ENCODE results near the gene KRTAP2-2. TPM values are rescaled to one million over a fixed set of nuclear protein-coding genes. Genes with fewer than 3 reads are reported as not detected.
"Not testable (repeated sequence)": the region's sequence is repeated elsewhere in the genome, so short reads cannot be mapped to it uniquely, and the experiment has no call there.

Gene KRTAP2-2
- total and polyA plus RNA-seq, 10 of the 15 experiments (the other 5 are each of a cell fraction or from before 2014, with no cell fraction given) = not detected

GRCh38 chr17:41099682-41100480, 44.9 kb upstream of the KRTAP2-2 start:
- SMC1A ChIA-PET (ENCODE audit: uncharacterized antibody, unreplicated experiment); BruUV-seq (replicated peaks): not testable (repeated sequence)

GRCh38 chr17:41098481-41098880, 43.5 kb upstream of the KRTAP2-2 start:
- Histone ChIP-seq H3K4me2 (ENCODE audit: control insufficient read depth, insufficient read depth) (no peak overlapping the region), H3K36me3 (ENCODE audit: control insufficient read depth in 2 of 2, insufficient read depth in 2 of 2, low read length in 1 of 2) (no peaks in the 10 kb centered on the region)
- SMC1A ChIA-PET (ENCODE audit: uncharacterized antibody, unreplicated experiment) = no interaction called here
- TF ChIP-seq EZH2 (IDR thresholded peaks at IDR 0.05; ENCODE audit: borderline replicate concordance, control insufficient read depth, low read depth, low read length) = no peak
- no peak for TF ChIP-seq REST (IDR thresholded peaks at IDR 0.05; ENCODE audit: low read depth, low read length)
- no peak for TF ChIP-seq MYB (IDR thresholded peaks at IDR 0.05; ENCODE audit: borderline replicate concordance, low read depth, low read length)
- TF ChIP-seq E2F4 (IDR thresholded peaks at IDR 0.05; ENCODE audit: low read depth, low read length) = no peak
- no peak for TF ChIP-seq PAX8 (IDR thresholded peaks at IDR 0.05)
- no peak for TF ChIP-seq CEBPB (IDR thresholded peaks at IDR 0.05; ENCODE audit: borderline replicate concordance in 1 of 2, low read depth in 2 of 2, low read length in 2 of 2)
- no peak for TF ChIP-seq CTCF (IDR thresholded peaks at IDR 0.05 in 2 of 3, conservative IDR thresholded peaks at IDR 0.05 in 1 of 3; ENCODE audit: control insufficient read depth in 2 of 3, extremely low read depth in 1 of 3, insufficient read depth in 1 of 3, low read depth in 3 of 3, low read length in 3 of 3)
- no peak for TF ChIP-seq SRF (IDR thresholded peaks at IDR 0.05; ENCODE audit: low read depth in 2 of 2, low read length in 2 of 2)
- TF ChIP-seq POLR2AphosphoS2 (IDR thresholded peaks at IDR 0.05; ENCODE audit: low read depth, low read length) = no peak

More at GRCh38 chr17:41099682-41100480, 44.9 kb upstream of the KRTAP2-2 start:
- H3K4me1 ChIP-seq (ENCODE audit: control insufficient read depth, insufficient read depth, low read length); DNase-seq (ENCODE audit: low read depth, low spot score); H3K27ac ChIP-seq (ENCODE audit: control insufficient read depth, insufficient read depth); intact Hi-C loops (cut with micrococcal nuclease; ENCODE audit: unreplicated experiment); ATAC-seq; H3K36me3 ChIP-seq (ENCODE audit: control insufficient read depth in 2 of 2, insufficient read depth in 2 of 2, low read length in 1 of 2); H3K4me2 ChIP-seq (ENCODE audit: control insufficient read depth, insufficient read depth); H3K9ac ChIP-seq (ENCODE audit: control insufficient read depth, insufficient read depth, low read length); RAD21 ChIA-PET (ENCODE audit: unreplicated experiment); POLR2A ChIA-PET; H2AFZ ChIP-seq (ENCODE audit: control insufficient read depth, low read depth, low read length); H3K79me2 ChIP-seq (ENCODE audit: control insufficient read depth, insufficient read depth, low read length); H3K9me3 ChIP-seq (replicated peaks; ENCODE audit: control insufficient read depth, insufficient read depth, low read length); H4K20me1 ChIP-seq (ENCODE audit: control insufficient read depth, insufficient read depth); H3K4me3 ChIP-seq; H3K27me3 ChIP-seq (replicated peaks in 1 of 2; ENCODE audit: control insufficient read depth in 2 of 2, insufficient read depth in 2 of 2, low read length in 1 of 2); in situ Hi-C loops (cut with MboI); CTCF ChIA-PET; FAIRE-seq: not testable (repeated sequence)
- WGBS (ENCODE audit: insufficient coverage, insufficient replicate concordance, low lambda C conversion rate, missing lambda C conversion rate) = 0% methylated on average over 7 of the region's 7 CpGs

More at GRCh38 chr17:41098481-41098880, 43.5 kb upstream of the KRTAP2-2 start:
- no peak for FAIRE-seq
- in situ Hi-C loops (cut with MboI) (no loop called here), intact Hi-C loops (cut with micrococcal nuclease; ENCODE audit: unreplicated experiment) (no loop called here)
- RAD21 ChIA-PET (ENCODE audit: unreplicated experiment) = no interaction called here
- Histone ChIP-seq H3K27ac (ENCODE audit: control insufficient read depth, insufficient read depth) (no peak overlapping the region), H3K9me3 (replicated peaks; ENCODE audit: control insufficient read depth, insufficient read depth, low read length) (no peaks in the 10 kb centered on the region), H3K4me1 (ENCODE audit: control insufficient read depth, insufficient read depth, low read length) (no peaks in the 10 kb centered on the region), H2AFZ (ENCODE audit: control insufficient read depth, low read depth, low read length) (no peak overlapping the region), H3K79me2 (ENCODE audit: control insufficient read depth, insufficient read depth, low read length) (no peaks in the 10 kb centered on the region), H3K9ac (ENCODE audit: control insufficient read depth, insufficient read depth, low read length) (no peak overlapping the region), H4K20me1 (ENCODE audit: control insufficient read depth, insufficient read depth) (no peaks in the 10 kb centered on the region), H3K4me3 (no peak overlapping the region), H3K27me3 (replicated peaks in 1 of 2; ENCODE audit: control insufficient read depth in 2 of 2, insufficient read depth in 2 of 2, low read length in 1 of 2) (no peaks in the 10 kb centered on the region; a peak in 2 of 4 replicates)
- DNase-seq (ENCODE audit: low read depth, low spot score) = no peak
- ATAC-seq = no peak
- 7% methylated on average over 5 of the region's 6 CpGs for WGBS (ENCODE audit: insufficient coverage, insufficient replicate concordance, low lambda C conversion rate, missing lambda C conversion rate)
- POLR2A ChIA-PET = no interaction called here
- no TSS peak for BruUV-seq (replicated peaks)
- CTCF ChIA-PET = no interaction called here

All from GM12878 (cell line).